ENCODE data around the gene RTP1. TPM values are rescaled to one million over a fixed set of nuclear protein-coding genes. Genes with fewer than 3 reads are reported as not detected.

The RTP1 gene
- total RNA-seq, 6 donors from 2014 or later: 0.17 TPM; not detected in 5

DNA sequence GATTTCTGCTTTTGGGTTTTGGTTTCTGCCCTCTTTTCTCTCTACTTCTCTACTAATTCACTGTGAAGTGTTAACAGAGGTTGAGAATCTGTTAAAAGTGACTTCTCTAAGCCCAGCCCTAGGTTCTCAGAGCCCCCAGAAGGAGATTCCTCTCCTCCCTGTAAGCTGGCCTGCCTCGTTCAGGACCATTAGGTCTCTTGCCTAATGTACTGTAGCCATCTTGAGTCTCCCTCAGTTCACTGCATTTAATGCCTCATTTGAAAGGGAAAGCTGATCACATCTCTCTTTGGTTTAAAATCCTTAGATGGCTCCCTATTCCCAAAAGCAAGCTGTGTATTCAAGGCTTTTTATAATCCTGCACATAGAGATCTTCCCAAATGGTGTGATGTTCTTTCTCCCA, 16.3 kb downstream of the RTP1 start:
- no peak overlapping the region for H3K27ac ChIP-seq
- H3K36me3 ChIP-seq: no peaks in the 10 kb centered on the region
- no peak overlapping the region for H3K4me3 ChIP-seq
- no peaks in the 10 kb centered on the region for H3K9me3 ChIP-seq
- no peaks in the 10 kb centered on the region for H3K27me3 ChIP-seq
- peaks cover 0 to 4% (median 2%) of the 10 kb centered on the region in 4 donors for H3K4me1 ChIP-seq
- whole genome bisulfite sequencing, 2 donors: 88 to 89% methylated on average over 1 of the region's 1 CpG
- TF ChIP-seq POLR2AphosphoS5 (IDR thresholded peaks at IDR 0.05) (no peak), EP300 (IDR thresholded peaks at IDR 0.05) (no peak), POLR2A (IDR thresholded peaks at IDR 0.05) (no peak)
- TF ChIP-seq, protein P1, sequence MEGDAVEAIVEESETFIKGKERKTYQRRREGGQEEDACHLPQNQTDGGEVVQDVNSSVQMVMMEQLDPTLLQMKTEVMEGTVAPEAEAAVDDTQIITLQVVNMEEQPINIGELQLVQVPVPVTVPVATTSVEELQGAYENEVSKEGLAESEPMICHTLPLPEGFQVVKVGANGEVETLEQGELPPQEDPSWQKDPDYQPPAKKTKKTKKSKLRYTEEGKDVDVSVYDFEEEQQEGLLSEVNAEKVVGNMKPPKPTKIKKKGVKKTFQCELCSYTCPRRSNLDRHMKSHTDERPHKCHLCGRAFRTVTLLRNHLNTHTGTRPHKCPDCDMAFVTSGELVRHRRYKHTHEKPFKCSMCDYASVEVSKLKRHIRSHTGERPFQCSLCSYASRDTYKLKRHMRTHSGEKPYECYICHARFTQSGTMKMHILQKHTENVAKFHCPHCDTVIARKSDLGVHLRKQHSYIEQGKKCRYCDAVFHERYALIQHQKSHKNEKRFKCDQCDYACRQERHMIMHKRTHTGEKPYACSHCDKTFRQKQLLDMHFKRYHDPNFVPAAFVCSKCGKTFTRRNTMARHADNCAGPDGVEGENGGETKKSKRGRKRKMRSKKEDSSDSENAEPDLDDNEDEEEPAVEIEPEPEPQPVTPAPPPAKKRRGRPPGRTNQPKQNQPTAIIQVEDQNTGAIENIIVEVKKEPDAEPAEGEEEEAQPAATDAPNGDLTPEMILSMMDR (IDR thresholded peaks at IDR 0.05): no peak
- DNase-seq (no peak), ATAC-seq (ENCODE audit: low FRiP score in 2 of 2) (no peak)

DNA sequence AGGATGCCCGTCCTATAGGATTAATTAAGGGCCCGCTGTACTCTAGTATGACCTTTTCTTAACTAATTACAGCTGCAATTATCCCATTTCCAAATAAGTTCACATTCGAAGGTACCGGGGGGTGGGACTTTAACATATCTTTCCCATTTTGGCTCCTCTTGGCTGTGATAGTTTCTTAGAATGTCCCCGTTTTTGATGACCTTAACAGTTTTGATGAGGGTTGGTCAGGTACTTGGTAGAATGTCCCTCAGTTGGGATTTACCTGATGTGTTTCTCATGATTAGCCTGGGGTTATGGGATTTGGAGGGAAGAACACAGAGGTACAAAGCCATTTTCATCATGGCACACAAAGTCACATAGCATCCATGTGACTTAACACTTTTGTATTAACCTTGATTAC, 18.2 kb downstream of the RTP1 start:
- no peaks in the 10 kb centered on the region for H3K27me3 ChIP-seq
- H3K4me1 ChIP-seq: peaks cover 0 to 4% (median 2%) of the 10 kb centered on the region in 4 donors
- WGBS, 2 donors: 96 to 100% methylated on average over 5 of the region's 5 CpGs
- H3K4me3 ChIP-seq: no peak overlapping the region
- H3K9me3 ChIP-seq: no peaks in the 10 kb centered on the region
- DNase-seq: no peak
- H3K27ac ChIP-seq: no peak overlapping the region
- ATAC-seq (ENCODE audit: low FRiP score in 2 of 2): no peak
- H3K36me3 ChIP-seq: no peaks in the 10 kb centered on the region
- TF ChIP-seq POLR2A (IDR thresholded peaks at IDR 0.05): no peak
- TF ChIP-seq POLR2AphosphoS5 (IDR thresholded peaks at IDR 0.05): no peak
- TF ChIP-seq, protein P1 (IDR thresholded peaks at IDR 0.05): no peak
- no peak for TF ChIP-seq EP300 (IDR thresholded peaks at IDR 0.05)

DNA sequence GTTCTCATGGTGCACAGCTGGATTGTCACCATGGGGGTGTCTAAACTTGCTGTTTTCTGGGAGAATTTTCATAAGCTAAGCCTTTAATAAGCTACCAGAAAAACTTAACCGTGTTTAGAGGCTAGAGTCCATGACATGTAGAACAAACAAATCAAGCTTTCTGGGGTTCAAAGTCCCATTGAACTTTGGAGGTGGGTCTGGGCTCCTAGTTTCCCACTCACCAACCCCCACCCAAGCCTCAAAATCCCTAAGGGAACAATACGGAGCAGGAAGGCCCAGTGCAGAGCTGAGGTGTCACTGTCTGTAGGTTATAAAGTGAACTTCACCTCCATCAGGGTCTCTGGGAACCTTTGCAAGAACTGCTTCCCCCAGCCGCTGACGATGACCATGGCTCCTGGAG, 25.5 kb downstream of the RTP1 start:
- Histone ChIP-seq H3K4me1 (no peaks in the 10 kb centered on the region), H3K4me3 (no peak overlapping the region), H3K27ac (no peak overlapping the region), H3K9me3 (no peaks in the 10 kb centered on the region), H3K36me3 (no peaks in the 10 kb centered on the region), H3K27me3 (no peaks in the 10 kb centered on the region)
- TF ChIP-seq, protein P1 (IDR thresholded peaks at IDR 0.05): no peak
- TF ChIP-seq POLR2AphosphoS5 (IDR thresholded peaks at IDR 0.05) (no peak), POLR2A (IDR thresholded peaks at IDR 0.05) (no peak), EP300 (IDR thresholded peaks at IDR 0.05) (no peak)
- ATAC-seq (ENCODE audit: low FRiP score in 2 of 2): no peak
- DNase-seq: no peak
- WGBS, 2 donors: 84 to 92% methylated on average over 4 of the region's 4 CpGs

DNA sequence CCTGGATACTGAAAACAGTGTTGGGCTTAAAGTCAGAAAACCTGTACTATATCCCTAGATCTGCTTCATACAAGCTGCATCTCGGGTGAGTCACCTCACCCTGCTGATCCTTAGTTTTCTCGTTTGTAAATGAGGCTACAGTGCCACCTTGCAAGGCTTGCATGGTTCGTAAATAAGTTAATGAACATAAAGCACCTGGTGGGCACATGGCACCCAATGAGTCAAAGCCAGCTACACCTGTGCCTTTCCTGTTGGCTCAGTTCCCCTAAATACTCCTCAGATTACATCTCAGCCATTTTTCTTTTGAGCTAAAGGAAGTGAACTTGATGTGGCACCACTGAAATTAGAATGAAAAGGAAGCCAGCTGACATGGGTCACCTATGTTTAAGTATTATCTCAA, 26.5 kb downstream of the RTP1 start:
- no peak for DNase-seq
- no peak overlapping the region for H3K4me3 ChIP-seq
- no peaks in the 10 kb centered on the region for H3K9me3 ChIP-seq
- 83 to 87% methylated on average over 3 of the region's 3 CpGs for WGBS, 2 donors
- H3K27me3 ChIP-seq: no peaks in the 10 kb centered on the region
- H3K4me1 ChIP-seq: no peaks in the 10 kb centered on the region
- no peak overlapping the region for H3K27ac ChIP-seq
- TF ChIP-seq POLR2A (IDR thresholded peaks at IDR 0.05): no peak
- TF ChIP-seq POLR2AphosphoS5 (IDR thresholded peaks at IDR 0.05): no peak
- TF ChIP-seq EP300 (IDR thresholded peaks at IDR 0.05): no peak
- TF ChIP-seq, protein P1 (IDR thresholded peaks at IDR 0.05): no peak
- H3K36me3 ChIP-seq: no peaks in the 10 kb centered on the region
- ATAC-seq (ENCODE audit: low FRiP score in 2 of 2): no peak

DNA sequence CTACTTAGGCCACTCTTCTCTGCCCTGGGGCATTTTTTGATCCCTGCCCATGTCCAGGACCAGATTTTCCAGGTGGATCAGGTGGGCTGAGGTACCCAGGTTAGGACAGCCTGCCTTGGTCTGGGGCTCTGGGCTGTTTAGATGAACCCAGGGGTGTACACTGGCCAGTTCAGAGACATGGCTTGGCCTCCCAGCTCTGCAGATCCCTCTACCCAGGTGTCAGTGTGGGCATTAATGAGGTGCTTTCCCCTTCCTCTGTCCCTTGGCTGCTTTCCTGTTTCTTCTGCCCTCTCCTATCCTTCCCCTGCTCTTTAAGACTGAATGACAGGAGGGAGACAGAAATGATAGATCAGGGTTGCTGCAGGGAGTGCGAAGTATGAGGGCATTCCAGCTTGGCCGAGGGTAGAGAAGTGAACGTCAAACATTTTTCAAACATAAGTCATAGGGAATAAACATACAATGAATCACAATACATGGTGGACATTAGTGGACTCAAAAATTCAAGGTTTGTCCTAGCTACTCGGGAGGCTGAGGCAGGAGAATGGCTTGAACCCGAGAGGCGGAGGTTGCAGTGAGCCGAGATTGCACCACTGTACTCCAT, 30.5 kb downstream of the RTP1 start:
- no peak overlapping the region for H3K27ac ChIP-seq
- DNase-seq: no peak
- WGBS, 2 donors: 77 to 91% methylated on average over 7 of the region's 7 CpGs
- no peaks in the 10 kb centered on the region for H3K36me3 ChIP-seq
- H3K27me3 ChIP-seq: no peaks in the 10 kb centered on the region
- no peak for ATAC-seq (ENCODE audit: low FRiP score in 2 of 2)
- H3K9me3 ChIP-seq: no peaks in the 10 kb centered on the region
- no peaks in the 10 kb centered on the region for H3K4me1 ChIP-seq
- TF ChIP-seq POLR2AphosphoS5 (IDR thresholded peaks at IDR 0.05) (no peak), EP300 (IDR thresholded peaks at IDR 0.05) (no peak), POLR2A (IDR thresholded peaks at IDR 0.05) (no peak)
- TF ChIP-seq, protein P1 (IDR thresholded peaks at IDR 0.05): no peak
- H3K4me3 ChIP-seq: no peak overlapping the region

Data from upper lobe of left lung (tissue), 6 donors.